ENCODE data around the gene OBSL1. TPM values are rescaled to one million over a fixed set of nuclear protein-coding genes. Genes with fewer than 3 reads are reported as not detected.

The OBSL1 gene
- polyA plus RNA-seq, 3 donors from 2014 or later, result 0.53 TPM; not detected in 2

DNA sequence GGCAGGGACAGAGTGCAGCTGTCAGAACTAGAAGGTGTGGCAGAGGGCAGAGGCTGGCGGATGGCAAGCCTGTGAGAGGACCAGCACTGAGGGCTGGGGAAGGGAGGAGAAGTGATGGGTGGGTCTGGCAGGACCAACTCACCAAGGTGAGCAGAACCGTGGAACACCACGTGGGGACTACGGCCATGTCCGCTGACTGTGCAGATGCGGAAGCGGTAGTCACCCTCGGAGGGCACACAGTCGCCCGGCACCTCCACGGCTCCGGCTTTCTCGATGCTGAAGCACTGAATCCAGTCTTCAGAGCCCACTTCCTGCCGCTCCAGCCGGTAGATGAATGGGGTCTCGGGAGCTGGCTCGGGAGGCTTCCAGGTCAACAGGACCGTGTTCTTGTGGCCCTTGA, 4.2 kb downstream of the OBSL1 start:
- H3K4me1 Mint-ChIP-seq, result peaks cover 0 to 6% of the 10 kb centered on the region in 2 donors
- no peaks in the 10 kb centered on the region for H3K36me3 Mint-ChIP-seq
- H3K27me3 Mint-ChIP-seq (ENCODE audit: low read depth in 3 of 3), result peaks cover 6 to 19% (median 12%) of the 10 kb centered on the region in 3 donors
- no peak for DNase-seq
- peaks cover 0 to 2% (median 0%) of the 10 kb centered on the region in 6 donors for H3K9me3 Mint-ChIP-seq
- no peak overlapping the region for H3K4me3 Mint-ChIP-seq
- H3K27ac Mint-ChIP-seq, result no peak overlapping the region

DNA sequence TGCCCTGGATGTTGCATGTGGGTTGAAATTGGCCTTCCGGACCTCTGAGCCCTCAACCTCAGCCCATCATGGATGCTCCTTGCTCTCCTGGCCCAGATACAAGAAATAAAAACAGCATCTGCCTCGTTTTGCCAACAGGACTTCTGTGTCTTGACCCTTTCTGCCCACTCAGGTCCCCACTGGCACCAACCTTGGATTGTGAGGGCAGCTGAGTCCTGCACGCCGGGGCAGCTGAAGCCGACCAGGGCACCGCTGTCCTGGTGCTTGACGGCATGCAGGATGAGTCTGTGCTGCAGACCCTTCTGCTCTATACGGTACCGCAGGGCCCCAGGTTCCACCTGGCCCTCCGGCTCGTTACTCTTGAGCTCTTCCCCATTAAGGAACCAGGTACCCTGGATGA, 4.7 kb downstream of the OBSL1 start:
- Mint-ChIP-seq H3K4me3 (no peak overlapping the region), H3K4me1 (peaks cover 0 to 3% of the 10 kb centered on the region in 2 donors), H3K36me3 (no peaks in the 10 kb centered on the region), H3K27ac (no peak overlapping the region), H3K9me3 (peaks cover 0 to 2% (median 0%) of the 10 kb centered on the region in 6 donors), H3K27me3 (ENCODE audit: low read depth in 3 of 3) (peaks cover 6 to 15% (median 8%) of the 10 kb centered on the region in 3 donors)
- no peak for DNase-seq

DNA sequence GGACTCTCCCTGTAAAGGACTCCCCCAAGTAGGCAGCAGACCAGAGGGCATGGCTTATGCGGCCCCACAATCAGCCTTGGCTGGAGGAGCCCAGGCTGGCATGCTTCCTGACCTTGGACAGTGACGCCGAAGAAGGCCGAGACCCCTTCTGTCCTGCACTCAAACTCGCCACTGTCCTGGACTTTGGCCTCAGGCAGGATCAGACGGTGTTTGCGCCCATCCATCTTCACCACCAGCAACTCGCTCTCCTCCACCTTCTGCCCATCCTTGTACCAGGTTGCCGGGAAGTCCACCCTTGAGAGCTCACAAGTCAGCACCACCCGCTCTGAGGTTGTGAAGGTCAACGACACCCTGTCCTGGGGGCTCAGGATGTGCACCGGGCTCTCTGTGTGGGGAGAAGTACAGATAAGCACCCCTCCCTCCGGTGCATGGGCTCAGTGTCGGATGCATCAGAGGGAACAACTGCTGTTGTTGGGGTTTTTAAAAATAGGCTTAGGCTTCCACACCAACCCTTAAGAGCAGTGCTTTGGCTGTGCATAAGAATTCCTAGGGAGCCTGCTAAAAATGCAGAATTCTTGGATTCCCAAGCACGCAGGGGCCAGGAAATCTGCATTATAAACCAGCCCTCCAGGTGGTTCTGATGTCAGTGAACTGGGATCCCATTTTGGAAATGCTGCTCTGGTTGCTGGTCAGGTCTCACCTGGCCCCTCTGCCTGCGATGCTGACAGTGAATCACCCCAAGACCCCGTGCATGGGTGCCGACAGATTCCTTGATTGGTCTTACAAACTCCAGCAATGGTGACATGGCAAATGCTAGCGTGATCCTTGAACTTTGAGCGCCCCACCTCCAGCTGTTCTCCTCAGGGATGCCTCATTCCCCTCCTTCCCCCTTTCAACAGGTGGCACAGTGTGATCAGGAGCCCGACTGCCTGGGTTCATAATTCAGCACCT, 5.9 kb downstream of the OBSL1 start:
- Mint-ChIP-seq H3K36me3 (no peaks in the 10 kb centered on the region), H3K27me3 (ENCODE audit: low read depth in 3 of 3) (peaks cover 6 to 15% (median 8%) of the 10 kb centered on the region in 3 donors), H3K4me3 (no peak overlapping the region), H3K27ac (no peak overlapping the region), H3K4me1 (peaks cover 0 to 3% of the 10 kb centered on the region in 2 donors), H3K9me3 (peaks cover 0 to 2% (median 0%) of the 10 kb centered on the region in 6 donors)
- DNase-seq, result no peak

DNA sequence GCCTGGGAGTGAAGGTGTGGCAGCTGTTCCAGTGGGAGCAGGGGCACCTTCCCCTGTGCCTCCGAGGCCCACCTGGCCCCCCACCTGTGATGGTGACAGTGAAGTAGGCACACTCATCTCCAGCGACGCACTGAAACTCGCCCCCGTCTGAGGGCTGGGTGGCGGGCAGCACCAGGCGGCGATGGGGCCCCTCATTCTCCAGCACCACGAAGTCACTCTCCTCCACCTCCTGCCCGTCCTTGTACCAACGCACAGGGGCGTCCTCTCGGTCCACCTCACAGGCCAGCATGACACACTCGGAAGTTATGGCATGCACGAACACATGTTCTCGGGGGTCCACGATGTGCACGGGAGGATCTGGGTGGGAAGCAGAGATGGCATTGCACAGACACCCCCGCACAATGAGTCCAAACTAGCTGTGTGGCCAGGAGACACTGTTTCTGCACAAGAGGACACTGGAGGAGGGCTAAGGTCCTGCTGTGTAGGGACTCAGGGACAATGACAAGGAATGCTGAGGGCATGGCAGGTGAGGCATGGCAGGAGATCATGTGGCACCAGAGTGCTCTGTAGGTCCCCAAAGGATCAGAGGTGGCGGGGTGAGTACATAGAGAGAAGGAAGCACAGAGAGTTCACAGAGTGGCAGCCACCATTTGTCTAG, 7.9 kb downstream of the OBSL1 start:
- Mint-ChIP-seq H3K4me3 (no peak overlapping the region), H3K27me3 (ENCODE audit: low read depth in 3 of 3) (peaks cover 5 to 10% (median 6%) of the 10 kb centered on the region in 3 donors), H3K4me1 (no peaks in the 10 kb centered on the region), H3K27ac (no peak overlapping the region), H3K9me3 (peaks cover 0 to 2% (median 0%) of the 10 kb centered on the region in 6 donors), H3K36me3 (no peaks in the 10 kb centered on the region)
- no peak for DNase-seq

DNA sequence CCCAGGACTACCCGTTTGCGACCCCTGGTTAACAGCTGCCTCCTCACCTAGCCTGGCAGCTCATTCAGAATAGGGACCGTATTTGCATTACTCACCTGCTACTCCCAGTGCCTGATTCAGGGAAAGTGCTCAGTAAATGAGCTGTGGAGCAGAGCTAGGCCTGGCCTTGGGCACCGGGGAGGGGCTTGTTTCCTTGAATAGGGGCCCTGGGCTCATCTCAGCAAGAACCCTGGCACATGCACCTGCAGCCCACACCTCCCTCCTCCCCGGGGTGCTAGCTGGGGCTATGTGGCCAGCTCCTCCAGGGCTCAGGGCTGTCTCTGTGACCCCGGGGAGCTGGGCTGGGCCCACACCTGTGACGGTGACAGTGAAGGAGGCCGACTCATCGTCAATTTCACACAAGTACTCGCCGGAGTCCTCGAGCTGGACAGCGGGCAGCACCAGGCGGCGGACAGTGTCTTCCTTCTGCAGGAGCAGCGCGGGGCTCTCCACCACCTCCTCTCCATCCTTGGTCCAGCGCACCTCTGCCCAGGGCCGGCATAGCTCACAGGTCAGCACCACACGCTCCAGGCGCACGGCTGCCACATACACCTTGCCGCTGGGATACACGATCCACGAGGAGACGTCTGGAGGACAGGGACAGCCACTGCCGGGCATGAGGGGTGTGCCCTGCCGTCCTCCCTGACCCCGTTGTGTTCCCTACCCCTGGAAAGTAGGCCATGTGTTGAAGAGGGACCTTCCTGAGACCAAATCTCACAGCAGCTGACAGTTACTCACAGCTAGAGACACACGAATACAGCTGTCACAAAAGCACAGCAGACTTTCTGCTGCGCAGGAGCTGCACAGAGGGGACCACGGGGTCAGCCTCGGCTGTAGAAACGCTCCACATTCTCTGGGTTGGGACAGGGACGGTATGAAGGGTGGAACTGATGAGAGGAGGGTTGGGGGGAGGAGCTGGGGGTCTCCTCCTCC, 9.0 kb downstream of the OBSL1 start:
- Mint-ChIP-seq H3K36me3 (no peaks in the 10 kb centered on the region), H3K4me1 (no peaks in the 10 kb centered on the region), H3K9me3 (peaks cover 0 to 2% (median 0%) of the 10 kb centered on the region in 6 donors), H3K27ac (no peak overlapping the region), H3K27me3 (ENCODE audit: low read depth in 3 of 3) (peaks cover 3 to 10% (median 6%) of the 10 kb centered on the region in 3 donors), H3K4me3 (no peak overlapping the region)
- DNase-seq, result no peak

DNA sequence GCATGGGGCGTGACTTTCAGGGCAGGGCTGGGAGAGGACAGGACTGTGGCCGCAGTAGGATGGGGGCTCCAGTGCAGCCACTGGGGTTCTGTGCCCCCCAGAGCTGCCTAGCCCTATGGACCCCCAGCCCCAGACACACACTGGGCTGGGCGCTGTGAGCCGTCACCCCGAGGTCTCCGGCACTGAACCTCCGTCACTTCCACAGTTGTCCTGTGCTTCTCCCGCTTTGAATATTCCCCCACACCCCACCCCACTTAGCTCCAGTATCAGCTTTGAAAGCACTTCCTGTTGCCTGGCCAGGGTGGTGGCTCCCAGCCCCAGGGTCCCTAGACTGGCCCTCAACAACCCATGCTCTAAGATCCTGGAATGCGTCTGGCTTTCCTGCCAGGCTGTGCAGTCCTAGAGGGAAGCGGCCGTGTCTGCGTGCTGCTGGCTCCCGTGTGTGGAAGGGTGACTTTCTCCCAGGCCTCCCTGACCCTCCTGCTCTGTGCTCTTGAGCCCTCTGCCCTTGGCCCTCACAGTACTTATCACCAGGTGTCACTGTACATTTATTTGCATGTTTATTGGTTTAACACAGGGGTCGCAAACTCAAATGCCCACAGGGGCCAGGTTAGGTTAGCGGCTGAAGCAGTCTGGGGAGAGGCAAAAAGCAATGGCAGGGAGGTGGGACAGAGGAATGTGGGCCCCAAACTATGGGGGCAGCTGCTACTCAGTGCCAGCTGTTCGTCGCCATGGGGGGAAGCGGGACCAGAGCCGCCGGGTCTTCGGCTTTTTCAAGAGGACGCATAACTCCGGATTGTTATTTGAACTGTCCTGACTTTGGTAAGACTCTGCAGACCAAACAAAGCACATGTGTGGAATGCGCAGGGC, 9.9 kb downstream of the OBSL1 start:
- DNase-seq, result no peak
- Mint-ChIP-seq H3K27ac (no peak overlapping the region), H3K4me3 (no peak overlapping the region), H3K27me3 (ENCODE audit: low read depth in 3 of 3) (peaks cover 3 to 10% (median 6%) of the 10 kb centered on the region in 3 donors), H3K36me3 (no peaks in the 10 kb centered on the region), H3K9me3 (peaks cover 0 to 2% (median 0%) of the 10 kb centered on the region in 6 donors), H3K4me1 (no peaks in the 10 kb centered on the region)

DNA sequence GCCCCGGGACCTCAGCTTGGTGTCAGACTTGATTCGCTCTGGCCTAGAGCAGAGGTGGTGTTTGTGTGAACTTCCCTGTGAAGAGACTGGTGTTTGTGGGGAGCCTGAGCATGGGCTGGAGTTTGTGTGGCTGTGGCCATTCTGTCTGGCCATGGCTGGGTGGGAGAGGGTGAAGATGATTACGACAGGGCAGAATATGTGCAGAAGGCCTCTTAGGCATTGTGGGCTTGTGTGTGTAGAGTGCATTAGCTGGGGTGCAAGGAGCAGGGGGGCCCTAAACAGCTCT, 10.5 kb downstream of the OBSL1 start:
- Mint-ChIP-seq H3K4me1 (no peaks in the 10 kb centered on the region), H3K27ac (no peak overlapping the region), H3K9me3 (peaks cover 0 to 2% (median 0%) of the 10 kb centered on the region in 6 donors), H3K36me3 (no peaks in the 10 kb centered on the region), H3K27me3 (ENCODE audit: low read depth in 3 of 3) (peaks cover 3 to 7% (median 6%) of the 10 kb centered on the region in 3 donors), H3K4me3 (no peak overlapping the region)
- DNase-seq, result no peak

DNA sequence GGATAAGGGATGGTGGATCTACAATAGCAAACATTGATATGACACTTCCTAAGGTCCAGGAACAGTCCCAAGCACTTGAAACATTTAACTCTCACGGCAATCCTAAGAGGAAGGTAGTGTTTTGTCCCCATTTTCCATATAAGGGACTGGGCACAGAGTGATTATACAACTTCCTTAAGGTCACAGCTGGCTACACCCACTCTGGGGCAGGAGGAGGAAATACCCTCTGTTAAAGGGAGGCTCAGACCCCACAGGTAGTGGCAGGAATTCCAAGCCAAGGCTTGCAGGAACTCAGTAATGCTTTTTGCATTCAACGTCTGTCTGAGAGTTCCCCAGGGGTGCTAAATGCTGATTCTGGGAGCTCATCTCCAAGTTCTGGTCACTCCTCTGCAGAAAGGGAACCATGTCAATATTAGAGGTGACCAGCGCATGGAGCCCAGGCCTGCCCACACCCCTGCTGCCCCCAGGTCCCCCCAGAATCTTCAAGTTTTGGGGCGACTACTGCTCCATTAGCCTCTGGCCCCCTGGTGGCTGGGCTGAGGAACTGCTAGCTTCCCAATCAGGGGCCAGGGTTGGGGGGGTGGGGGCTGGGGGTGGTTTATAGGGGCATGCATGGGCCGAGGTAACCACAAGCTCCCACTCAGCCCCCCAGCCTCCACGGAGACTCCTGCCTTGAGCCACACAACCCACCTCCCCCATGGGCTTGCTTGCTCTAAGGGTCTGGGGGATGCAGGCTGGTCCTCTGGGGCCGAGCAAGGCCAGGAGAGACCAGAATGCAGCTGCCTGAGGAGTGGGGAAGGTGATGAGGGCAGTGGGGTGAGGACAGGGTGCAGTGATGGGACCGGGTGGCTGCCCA, 11.1 kb downstream of the OBSL1 start:
- Mint-ChIP-seq H3K4me3 (no peak overlapping the region), H3K36me3 (no peaks in the 10 kb centered on the region), H3K4me1 (no peaks in the 10 kb centered on the region), H3K9me3 (peaks cover 0 to 2% (median 0%) of the 10 kb centered on the region in 6 donors), H3K27ac (no peak overlapping the region), H3K27me3 (ENCODE audit: low read depth in 3 of 3) (peaks cover 5 to 7% (median 6%) of the 10 kb centered on the region in 3 donors)
- DNase-seq, result peak in 2 of 3 donors; percentile 19 to 23

DNA sequence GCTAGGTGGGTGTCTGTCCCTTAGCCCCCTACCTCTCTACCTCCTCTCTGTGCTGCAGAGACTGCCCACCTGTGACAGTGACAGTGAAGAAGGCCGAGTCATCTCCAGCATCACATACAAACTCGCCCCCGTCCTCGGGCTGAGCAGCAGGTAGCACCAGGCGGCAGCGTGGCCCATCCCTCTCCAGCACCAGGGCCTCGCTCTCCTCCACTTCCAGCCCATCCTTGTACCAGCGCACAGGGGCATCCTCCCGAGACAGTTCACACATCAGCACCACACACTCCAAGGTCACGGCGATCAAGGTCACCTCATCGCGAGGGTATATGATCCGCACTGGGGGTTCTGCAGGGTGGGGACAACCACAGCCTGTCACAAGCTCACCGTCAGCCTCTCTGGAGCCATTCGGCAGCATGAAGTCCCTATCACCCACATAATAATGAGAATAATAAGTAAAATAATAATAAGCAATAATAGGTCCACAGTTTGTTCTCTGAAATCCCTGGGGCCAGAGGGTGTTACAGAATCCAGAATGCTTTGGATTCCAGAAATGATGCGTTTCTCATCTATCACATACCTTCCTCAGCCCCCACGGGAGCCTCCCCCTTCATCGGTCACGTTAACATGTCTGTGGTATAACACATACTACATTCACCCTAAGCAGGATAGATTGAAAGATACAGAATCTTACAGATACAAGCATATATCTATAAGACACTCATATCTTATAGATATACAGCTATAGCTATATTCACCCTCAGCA, 12.0 kb downstream of the OBSL1 start:
- Mint-ChIP-seq H3K27ac (no peak overlapping the region), H3K9me3 (peaks cover 0 to 2% (median 0%) of the 10 kb centered on the region in 6 donors), H3K4me3 (no peak overlapping the region), H3K27me3 (ENCODE audit: low read depth in 3 of 3) (peaks cover 3 to 9% (median 6%) of the 10 kb centered on the region in 3 donors), H3K36me3 (no peaks in the 10 kb centered on the region), H3K4me1 (no peaks in the 10 kb centered on the region)
- no peak for DNase-seq

DNA sequence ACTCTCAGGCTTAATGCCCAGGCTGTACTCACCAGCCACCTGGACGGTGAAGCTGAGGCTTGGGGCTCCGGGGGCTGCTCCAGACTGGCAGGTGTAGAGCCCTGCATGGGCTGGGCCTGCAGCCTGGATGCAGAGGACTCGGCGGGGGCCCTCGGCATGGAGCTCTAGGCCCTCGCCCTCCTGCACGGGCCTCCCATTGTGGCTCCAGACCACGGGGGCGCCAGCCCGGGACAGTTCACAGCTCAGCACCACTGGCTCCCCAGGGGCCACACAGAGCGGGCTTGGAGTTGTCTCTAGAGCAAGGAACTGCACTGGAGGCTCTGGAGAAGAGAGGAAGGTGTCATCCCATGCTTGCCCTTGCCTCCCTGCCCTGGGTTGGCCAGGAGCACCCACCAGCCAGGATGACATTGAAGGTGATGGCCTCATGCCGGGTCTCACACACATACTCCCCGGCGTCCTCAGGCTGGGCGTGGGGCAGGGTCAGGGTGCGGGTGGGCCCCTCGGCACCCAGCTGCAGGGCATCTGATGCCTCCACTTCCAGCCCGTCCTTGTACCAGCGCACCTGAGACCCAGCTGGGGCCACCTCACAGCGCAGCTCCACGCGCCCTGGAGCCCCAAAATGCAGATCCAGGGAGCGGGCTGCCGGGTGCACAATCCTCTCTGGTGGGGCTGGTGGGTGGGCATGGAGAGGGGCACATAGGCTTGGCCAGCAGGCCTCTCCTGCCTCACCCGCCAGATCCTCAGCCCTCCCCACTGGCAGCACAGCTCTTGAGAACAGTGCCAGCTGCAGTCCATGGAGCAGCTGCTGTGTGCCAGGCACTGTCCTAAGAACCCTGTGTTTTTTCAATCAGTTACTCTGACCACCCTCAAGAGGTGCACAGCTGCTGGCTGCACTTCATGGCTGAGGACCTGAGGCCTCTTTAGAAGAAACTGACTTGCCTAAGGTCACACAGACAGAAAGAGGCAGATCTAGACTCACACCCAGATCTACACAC, 13.3 kb downstream of the OBSL1 start:
- no peak for DNase-seq
- Mint-ChIP-seq H3K9me3 (peaks cover 0 to 2% (median 0%) of the 10 kb centered on the region in 6 donors), H3K36me3 (no peaks in the 10 kb centered on the region), H3K4me3 (no peak overlapping the region), H3K4me1 (peaks cover 4 to 6% of the 10 kb centered on the region in 2 donors), H3K27me3 (ENCODE audit: low read depth in 3 of 3) (peaks cover 1 to 17% (median 6%) of the 10 kb centered on the region in 3 donors), H3K27ac (no peak overlapping the region)
